Middle frontal gyrus (tissue), 1 donor: ENCODE results near the gene RAD51B.
"Not testable (repeated sequence)": the region's sequence is repeated elsewhere in the genome, so short reads cannot be mapped to it uniquely, and the experiment has no call there.

Experiments
- DNase-seq: peaks from one replicate; pipeline ENCODE4 v3.0.0-alpha.2; 2015; ENCODE audit warnings: low spot score; ENCODE audit errors: extremely low spot score

RAD51B gene

GRCh38 chr14:68075382-68076029 lies 255.9 kb downstream of the RAD51B start:
- no peak for DNase-seq

DNA sequence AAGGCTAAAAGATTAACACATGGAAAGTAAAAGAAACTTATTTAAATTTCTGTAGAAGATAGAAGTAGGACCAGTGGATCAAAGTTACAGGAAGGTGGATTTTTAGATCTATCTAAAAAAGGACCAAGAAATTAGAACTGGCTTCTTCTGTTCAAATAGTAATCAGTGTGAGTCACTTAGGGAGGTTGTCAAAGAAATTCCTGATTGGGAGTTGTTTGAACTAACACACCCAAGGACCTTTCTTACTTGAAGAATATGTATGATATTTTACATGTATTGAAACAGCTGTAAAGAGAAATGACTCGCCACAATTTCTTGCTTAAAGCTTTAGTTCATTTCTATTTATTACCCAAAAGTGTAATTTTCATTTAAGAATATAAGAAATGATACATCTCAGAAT lies 256.9 kb downstream of the RAD51B start:
- no peak for DNase-seq

- no peak for DNase-seq
Measured at GRCh38 chr14:68079941-68080697, 260.5 kb downstream of the RAD51B start.

DNA sequence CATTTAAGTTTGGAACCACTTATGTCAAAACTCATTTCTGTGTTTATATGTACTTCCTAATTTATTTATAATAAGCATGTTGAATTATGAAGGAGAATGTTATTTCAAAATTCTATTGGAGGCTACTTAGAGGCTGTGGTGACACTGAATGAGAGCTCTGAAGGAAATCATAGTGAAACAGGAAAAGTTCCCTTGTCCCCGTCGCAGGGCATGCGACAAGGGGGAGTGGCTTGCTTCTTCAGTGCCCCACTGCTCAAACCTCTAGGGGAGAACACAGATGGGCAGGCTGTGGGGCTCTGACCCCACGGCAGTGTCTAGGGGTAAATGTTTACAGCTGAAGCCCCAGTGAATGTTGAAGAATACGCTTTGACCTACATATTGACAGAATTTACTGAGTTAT lies 261.9 kb downstream of the RAD51B start:
- no peak for DNase-seq

GRCh38 chr14:68082698-68083291 lies 263.2 kb downstream of the RAD51B start:
- no peak for DNase-seq

GRCh38 chr14:68084256-68084655 lies 264.7 kb downstream of the RAD51B start:
- DNase-seq: no peak

GRCh38 chr14:68085742-68086141 lies 266.2 kb downstream of the RAD51B start:
- no peak for DNase-seq

DNA sequence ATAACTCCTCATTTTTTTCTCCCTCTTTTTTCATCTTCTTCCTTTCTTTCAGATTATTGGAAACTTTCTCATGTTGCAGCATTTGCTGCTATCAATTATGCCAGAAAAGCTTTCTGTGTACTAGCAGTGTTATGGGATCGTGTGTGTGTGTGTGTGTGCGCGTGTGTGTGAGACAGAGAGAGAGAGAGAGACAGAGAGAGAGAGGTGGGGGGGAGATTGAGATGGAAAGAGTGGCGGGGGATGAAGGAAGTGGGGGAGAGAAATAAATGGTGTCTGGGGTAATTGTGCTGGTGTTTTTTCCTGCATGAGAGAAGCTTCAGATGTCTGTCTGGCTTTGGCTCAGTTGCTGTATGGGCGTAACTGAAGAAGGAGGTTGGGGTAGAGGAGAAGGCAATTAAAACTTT lies 268.9 kb downstream of the RAD51B start:
- DNase-seq: no peak

DNA sequence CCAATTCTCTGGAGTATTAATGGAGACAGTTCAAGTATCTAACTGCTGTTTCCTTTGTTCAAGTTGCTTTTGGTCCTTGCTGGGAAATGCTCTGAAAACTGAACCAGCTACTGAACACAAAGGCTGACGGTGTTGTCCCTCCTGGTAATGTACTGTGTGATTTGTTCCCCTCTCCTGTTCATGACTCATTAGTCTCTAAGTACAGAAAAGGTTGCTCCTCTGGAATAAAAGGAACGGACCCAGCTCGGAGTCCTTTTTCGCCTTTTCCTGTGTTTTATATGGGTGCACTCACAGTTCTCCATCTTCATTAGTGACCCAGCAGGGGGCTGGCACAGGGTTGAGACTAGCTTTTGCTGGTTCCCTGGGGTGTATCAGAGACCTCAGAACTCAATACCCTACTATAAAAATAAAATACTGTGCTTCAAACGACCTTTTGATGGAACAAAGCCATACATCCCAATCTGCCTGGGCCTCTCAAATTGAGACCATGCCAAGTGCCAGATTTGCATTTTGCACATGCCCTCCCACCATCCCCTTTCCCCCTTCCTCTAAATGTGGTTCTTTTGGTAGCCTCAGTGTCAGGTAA lies 269.7 kb downstream of the RAD51B start:
- no peak for DNase-seq

- no peak for DNase-seq
Measured at GRCh38 chr14:68094158-68094557, 274.6 kb downstream of the RAD51B start.

DNA sequence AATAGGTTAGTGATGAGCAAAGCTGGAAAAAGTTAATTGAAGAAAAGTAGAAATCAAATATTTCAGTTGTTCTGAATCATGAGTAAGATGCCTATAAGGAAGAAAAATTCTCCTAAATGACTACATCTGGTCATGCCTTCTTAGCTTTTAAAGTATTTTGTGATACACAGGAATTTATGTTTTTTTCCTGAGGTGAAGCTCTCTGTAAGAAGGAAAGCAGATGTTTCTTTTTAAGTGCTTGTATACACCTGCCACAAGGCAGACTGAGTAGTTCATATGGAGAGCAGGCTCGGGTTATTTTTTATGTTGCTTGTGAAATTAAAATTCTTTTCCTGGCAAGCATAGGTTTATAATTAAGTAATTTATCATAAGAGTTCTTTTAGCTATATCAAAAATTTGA lies 275.2 kb downstream of the RAD51B start:
- DNase-seq: no peak

- DNase-seq: no peak
Measured at GRCh38 chr14:68097727-68098126, 278.1 kb downstream of the RAD51B start.

DNA sequence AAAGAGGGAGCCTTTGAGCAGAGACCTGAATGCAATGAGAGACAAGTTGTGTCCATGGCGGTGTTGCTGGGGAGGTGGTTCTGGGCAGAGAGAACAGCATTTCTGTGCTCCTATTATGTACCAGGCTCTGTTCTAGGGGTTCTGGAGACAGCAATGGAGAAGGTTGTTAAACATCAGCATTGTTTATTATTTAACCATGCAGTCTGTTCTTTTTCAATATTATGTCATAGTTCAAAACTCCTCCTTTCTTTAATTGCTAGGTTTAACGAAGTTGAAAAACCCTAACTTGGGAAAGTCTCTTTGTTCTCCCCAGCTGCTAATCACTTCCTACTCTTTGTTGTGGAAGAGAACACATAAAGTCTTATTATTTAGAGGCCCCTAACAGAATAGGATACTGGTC lies 279.3 kb downstream of the RAD51B start:
- no peak for DNase-seq

- no peak for DNase-seq
Measured at GRCh38 chr14:68099495-68100045, 280.0 kb downstream of the RAD51B start.

GRCh38 chr14:68101715-68102301 lies 282.2 kb downstream of the RAD51B start:
- not testable (repeated sequence) for DNase-seq

GRCh38 chr14:68103853-68104252 lies 284.3 kb downstream of the RAD51B start:
- no peak for DNase-seq

GRCh38 chr14:68104518-68104917 lies 284.9 kb downstream of the RAD51B start:
- DNase-seq: no peak

- DNase-seq: no peak
Measured at GRCh38 chr14:68105816-68106215, 286.2 kb downstream of the RAD51B start.

- DNase-seq: no peak
Measured at GRCh38 chr14:68106456-68106855, 286.9 kb downstream of the RAD51B start.

DNA sequence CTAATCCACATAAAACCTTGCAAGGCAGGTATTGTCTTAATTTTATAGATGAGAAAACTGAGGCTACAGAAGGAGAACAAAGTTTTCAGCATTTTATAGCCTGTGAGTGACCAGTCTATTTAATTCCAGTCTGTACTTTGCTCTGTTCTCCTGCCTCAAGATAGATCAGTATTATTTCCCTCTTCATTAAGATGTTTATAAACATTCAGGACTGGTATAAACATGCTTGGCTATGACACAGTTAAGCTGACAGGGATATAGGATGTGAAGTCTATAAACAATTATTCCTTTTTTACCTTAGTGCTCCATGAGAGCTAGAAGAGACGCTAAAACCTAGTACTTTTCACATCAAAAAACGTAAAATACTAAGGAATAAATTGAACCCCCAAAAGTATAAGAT lies 287.3 kb downstream of the RAD51B start:
- DNase-seq: no peak

DNA sequence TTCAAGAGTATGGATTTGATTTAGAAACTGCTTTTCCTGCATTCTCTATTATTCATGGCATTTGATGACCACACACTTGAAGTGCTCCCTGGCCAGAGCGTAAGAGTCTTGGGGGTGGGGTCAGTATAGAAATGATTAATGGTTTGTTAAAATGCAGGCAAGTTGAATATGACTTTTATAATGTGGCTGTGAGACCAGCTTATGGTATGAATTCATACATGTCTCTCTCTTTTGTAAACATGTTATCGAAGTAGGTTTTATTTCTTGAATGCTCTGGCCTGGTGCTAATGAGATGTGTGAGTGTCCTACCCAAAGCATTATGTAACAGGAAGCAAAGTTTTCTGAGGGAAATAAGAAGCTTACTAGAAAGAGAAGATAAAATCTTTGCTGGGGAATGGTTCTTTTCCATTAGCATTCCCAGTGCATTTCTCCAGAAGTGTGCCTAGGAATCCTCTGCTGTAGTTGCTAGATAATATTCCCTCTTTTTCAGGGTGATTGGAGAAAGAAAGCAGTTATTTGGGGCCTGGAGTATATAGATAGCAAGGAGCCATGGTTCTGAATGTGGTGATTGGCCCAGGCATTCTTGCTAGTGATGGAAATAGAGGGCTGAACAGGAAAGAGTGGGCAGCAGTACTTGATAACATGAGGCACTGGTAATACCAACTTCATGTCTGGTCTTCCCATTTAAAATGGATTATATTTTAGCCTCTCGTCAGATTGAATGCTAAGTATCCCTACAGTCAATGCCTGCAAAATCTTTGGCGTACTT lies 289.7 kb downstream of the RAD51B start:
- DNase-seq: no peak
